Measurements from ENCODE around the gene OR2AG2. TPM values are rescaled to one million over a fixed set of nuclear protein-coding genes. Genes with fewer than 3 reads are reported as not detected.

OR2AG2 gene, protein sequence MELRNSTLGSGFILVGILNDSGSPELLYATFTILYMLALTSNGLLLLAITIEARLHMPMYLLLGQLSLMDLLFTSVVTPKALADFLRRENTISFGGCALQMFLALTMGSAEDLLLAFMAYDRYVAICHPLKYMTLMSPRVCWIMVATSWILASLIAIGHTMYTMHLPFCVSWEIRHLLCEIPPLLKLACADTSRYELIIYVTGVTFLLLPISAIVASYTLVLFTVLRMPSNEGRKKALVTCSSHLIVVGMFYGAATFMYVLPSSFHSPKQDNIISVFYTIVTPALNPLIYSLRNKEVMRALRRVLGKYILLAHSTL
- not detected for total RNA-seq

DNA sequence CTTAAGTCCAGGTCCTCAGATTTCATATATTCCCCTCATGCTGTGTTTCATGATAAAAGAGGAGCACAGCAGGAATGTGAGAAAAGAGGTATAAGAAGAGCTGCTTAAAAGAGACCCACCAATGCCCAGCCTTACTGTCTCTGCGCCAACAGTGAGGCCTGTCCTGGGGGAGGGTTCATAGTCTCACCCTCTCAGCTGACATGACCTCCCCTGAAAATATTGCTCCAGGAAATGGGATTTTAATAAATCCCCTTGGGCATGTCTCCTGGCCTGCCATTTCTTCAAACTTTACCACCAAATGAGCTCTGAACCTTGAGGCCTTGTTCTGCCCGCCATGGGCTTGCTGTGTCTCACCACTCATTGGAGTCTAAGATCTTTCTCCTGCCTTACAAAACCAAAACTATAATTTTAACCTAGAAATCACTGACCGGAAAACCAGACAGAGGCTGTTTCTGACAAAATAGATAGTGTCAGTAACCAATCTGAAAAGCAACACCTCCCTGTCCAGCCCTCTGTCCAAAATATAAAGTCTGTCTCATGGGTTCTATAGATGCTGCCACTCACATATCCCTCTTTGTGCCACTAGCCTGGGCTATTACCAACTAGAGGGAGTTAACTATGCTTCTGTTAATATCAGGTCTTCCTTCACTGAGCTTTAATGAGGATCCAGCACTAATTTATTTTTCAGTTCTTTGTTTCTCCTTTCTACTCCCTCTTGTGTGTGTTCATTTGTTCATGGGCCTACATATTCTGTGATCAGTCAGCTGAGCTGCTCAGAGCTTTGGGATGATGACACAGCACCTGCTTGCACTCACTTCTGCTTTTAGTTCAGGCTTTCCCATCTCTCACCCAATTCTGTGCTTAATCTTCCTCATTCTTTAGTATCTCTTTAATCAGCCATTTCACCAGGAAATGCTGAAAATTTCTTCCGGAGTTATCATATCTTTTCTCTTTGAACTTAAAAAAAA lies at the start of gene OR2AG2:
Gene OR2AG2 (minus strand): TSS at position 51 of the 968 bp plus-strand sequence. CDS start 3,019 bp downstream, outside the sequence.
- WGBS = 84% methylated on average over 3 of the region's 4 CpGs
- H3K9me3 ChIP-seq = no peaks in the 10 kb centered on the region
- no peaks in the 10 kb centered on the region for H3K36me3 ChIP-seq
- H3K4me1 ChIP-seq = no peaks in the 10 kb centered on the region
- DNase-seq (ENCODE audit: extremely low spot score) = no peak
- H3K4me3 ChIP-seq = no peak within 1 kb of the TSS
- no peaks in the 10 kb centered on the region for H3K27me3 ChIP-seq
- TF ChIP-seq POLR2AphosphoS5 (IDR thresholded peaks at IDR 0.05) (no peak), EP300 (IDR thresholded peaks at IDR 0.05) (no peak), POLR2A (IDR thresholded peaks at IDR 0.05; ENCODE audit: low read depth) (no peak)
- TF ChIP-seq, protein P1, sequence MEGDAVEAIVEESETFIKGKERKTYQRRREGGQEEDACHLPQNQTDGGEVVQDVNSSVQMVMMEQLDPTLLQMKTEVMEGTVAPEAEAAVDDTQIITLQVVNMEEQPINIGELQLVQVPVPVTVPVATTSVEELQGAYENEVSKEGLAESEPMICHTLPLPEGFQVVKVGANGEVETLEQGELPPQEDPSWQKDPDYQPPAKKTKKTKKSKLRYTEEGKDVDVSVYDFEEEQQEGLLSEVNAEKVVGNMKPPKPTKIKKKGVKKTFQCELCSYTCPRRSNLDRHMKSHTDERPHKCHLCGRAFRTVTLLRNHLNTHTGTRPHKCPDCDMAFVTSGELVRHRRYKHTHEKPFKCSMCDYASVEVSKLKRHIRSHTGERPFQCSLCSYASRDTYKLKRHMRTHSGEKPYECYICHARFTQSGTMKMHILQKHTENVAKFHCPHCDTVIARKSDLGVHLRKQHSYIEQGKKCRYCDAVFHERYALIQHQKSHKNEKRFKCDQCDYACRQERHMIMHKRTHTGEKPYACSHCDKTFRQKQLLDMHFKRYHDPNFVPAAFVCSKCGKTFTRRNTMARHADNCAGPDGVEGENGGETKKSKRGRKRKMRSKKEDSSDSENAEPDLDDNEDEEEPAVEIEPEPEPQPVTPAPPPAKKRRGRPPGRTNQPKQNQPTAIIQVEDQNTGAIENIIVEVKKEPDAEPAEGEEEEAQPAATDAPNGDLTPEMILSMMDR (IDR thresholded peaks at IDR 0.05) = no peak
- no peak within 1 kb of the TSS for H3K27ac ChIP-seq (replicated peaks in 1 of 4)
- intact Hi-C loops (cut with DNase I) = no loop called here

DNA sequence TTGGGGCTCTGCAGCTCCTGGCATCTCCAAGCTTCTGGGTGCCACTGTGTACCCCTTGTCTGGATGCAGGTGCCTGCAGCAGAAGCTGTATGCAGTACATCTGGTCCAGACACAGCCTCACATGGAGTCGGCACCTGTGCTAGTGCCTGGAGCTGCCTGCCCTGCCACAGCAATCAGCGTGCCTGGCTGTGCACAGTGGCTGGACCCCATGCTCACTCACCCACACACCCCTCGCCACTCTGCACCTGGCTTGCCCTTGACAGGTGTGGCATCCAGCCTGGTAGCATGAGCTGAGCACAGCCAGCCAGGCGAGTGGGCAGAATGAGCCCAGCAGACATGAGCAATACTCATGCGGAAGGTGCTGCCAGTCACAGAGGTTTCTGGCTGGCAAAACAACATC lies 47.2 kb upstream of the OR2AG2 start:
- H3K36me3 ChIP-seq = no peaks in the 10 kb centered on the region
- intact Hi-C loops (cut with DNase I) = no loop called here
- no peaks in the 10 kb centered on the region for H3K9me3 ChIP-seq
- H3K4me1 ChIP-seq = no peaks in the 10 kb centered on the region
- no peak overlapping the region for H3K4me3 ChIP-seq
- no peak for DNase-seq (ENCODE audit: extremely low spot score)
- 80% methylated on average over 5 of the region's 5 CpGs for WGBS
- H3K27me3 ChIP-seq = no peaks in the 10 kb centered on the region
- TF ChIP-seq, protein P1 (IDR thresholded peaks at IDR 0.05) = no peak
- TF ChIP-seq POLR2AphosphoS5 (IDR thresholded peaks at IDR 0.05) (no peak), EP300 (IDR thresholded peaks at IDR 0.05) (no peak), POLR2A (IDR thresholded peaks at IDR 0.05; ENCODE audit: low read depth) (no peak)
- no peak overlapping the region for H3K27ac ChIP-seq (replicated peaks in 1 of 4)

DNA sequence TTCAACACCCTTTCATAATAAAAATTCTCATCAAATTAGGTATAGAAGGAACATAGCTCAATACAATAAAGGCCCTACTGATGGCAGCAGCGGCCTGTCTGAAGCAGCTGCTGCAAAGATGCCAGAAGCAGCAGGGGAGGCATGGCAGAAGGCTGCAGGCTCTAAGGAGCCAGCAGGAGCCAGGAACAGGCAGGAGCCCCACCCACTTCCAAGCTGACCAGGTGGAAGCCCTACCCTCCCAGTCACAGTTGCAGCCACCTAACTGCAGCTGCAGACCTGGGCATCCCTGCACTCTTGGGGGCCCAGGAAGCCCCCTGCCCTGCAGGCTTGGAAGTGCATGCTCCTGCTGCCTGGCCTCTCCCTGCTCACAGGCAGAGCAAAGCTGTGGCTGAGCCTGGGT lies 45.9 kb upstream of the OR2AG2 start:
- H3K27me3 ChIP-seq = peaks cover 0 to 12% (median 0%) of the 10 kb centered on the region in 4 donors
- no peaks in the 10 kb centered on the region for H3K9me3 ChIP-seq
- TF ChIP-seq EP300 (IDR thresholded peaks at IDR 0.05) (no peak), POLR2A (IDR thresholded peaks at IDR 0.05; ENCODE audit: low read depth) (no peak), POLR2AphosphoS5 (IDR thresholded peaks at IDR 0.05) (no peak)
- TF ChIP-seq, protein P1 (IDR thresholded peaks at IDR 0.05) = no peak
- H3K36me3 ChIP-seq = no peaks in the 10 kb centered on the region
- no peak overlapping the region for H3K27ac ChIP-seq (replicated peaks in 1 of 4)
- 57% methylated on average over 1 of the region's 1 CpG for whole genome bisulfite sequencing
- DNase-seq (ENCODE audit: extremely low spot score) = no peak
- no peak overlapping the region for H3K4me3 ChIP-seq
- H3K4me1 ChIP-seq = no peaks in the 10 kb centered on the region
- intact Hi-C loops (cut with DNase I) = no loop called here

DNA sequence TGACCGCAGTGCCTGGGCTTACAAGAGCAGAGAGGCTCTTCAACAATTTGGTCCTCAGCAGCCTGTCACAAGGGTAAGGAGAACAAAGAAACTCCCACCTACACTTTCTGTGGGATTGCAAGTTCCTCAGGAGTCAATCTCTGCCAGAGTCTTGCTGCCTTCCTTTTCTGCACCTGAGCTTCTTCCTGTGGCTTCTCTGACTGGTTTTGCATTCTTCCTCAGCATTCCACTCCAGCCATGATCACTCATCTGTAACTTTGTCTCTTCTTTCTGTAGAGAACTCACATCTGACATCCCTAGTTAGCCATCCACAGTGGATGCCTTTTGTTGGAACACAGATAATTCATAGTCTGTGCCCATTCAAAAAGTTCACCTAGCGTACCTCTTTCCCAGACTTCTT lies 41.9 kb upstream of the OR2AG2 start:
- TF ChIP-seq, protein P1 (IDR thresholded peaks at IDR 0.05) = no peak
- no peak for TF ChIP-seq POLR2AphosphoS5 (IDR thresholded peaks at IDR 0.05)
- no peak for TF ChIP-seq POLR2A (IDR thresholded peaks at IDR 0.05; ENCODE audit: low read depth)
- DNase-seq (ENCODE audit: extremely low spot score) = no peak
- intact Hi-C loops (cut with DNase I) = no loop called here
- no peaks in the 10 kb centered on the region for H3K9me3 ChIP-seq
- no peaks in the 10 kb centered on the region for H3K4me1 ChIP-seq
- WGBS = 88% methylated on average over 1 of the region's 2 CpGs
- no peak overlapping the region for H3K27ac ChIP-seq (replicated peaks in 1 of 4)
- H3K4me3 ChIP-seq = no peak overlapping the region
- H3K27me3 ChIP-seq = peaks cover 0 to 26% (median 0%) of the 10 kb centered on the region in 4 donors
- no peaks in the 10 kb centered on the region for H3K36me3 ChIP-seq

Data from esophagus muscularis mucosa (tissue), 4 donors.